Retina (tissue), 1 donor: ENCODE data around the gene ADAMTS1.

Experiments used
- DNase-seq: peaks from one replicate; pipeline ENCODE4 v3.0.0-alpha.2; 2016

The ADAMTS1 gene

DNA sequence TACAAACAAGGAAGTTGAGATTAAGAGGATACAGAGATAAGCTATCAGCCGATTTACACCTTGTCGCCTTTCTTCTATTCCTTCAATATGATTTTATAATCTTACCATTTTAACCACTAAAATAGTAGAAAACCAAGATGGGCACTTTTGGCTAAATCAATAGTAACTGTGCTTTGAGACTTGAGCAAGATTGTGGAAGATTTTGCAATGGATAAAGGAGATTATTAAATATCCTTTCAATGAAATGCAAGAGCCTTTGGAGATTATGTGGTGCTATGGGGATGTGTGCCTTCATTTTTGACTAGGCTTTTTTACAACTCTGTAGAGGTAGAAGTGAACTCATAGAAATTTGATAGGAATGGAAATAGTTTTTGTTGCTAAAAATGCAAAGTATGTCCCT lies 33.7 kb downstream of the ADAMTS1 start:
- DNase-seq: no peak

- DNase-seq: peak; percentile 76
Measured at GRCh38 chr21:26810676-26811415, 34.4 kb downstream of the ADAMTS1 start.

DNA sequence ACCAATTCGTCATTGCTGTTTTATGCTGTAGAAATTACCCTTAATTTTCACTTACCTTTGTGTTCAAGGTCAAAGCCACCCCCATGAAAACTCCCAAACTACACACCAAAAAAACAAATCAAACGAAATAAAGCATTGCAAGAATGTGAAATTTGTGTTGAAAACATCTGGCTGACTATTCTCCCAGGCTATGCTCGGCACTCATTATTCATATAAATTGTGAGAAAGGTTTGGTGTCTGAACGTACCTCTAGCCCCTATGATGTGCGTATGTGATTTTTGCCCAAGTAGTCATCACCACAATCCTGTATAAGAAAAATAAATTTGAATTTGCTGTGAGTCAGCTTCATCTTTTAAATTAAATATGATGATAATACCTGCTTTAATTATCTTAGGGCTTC lies 34.9 kb downstream of the ADAMTS1 start:
- no peak for DNase-seq

DNA sequence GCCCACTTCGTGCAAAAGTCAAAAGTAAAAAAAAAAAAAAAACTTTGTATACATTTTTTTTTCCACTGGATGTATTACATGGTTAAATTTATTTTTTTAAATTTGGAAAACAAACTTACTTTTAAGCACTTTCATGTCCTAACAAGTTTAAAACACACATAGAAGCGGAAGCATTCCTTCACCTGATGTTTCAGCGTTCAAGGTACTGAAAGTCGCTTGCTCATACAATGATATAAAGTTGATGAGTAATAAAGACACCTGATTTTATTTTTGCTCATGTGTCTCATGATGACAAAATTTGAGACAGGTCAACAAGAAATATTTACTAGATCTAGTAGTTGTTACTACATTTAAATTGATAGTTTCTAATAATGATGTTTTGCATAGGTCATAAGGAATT lies 35.5 kb downstream of the ADAMTS1 start:
- no peak for DNase-seq

DNA sequence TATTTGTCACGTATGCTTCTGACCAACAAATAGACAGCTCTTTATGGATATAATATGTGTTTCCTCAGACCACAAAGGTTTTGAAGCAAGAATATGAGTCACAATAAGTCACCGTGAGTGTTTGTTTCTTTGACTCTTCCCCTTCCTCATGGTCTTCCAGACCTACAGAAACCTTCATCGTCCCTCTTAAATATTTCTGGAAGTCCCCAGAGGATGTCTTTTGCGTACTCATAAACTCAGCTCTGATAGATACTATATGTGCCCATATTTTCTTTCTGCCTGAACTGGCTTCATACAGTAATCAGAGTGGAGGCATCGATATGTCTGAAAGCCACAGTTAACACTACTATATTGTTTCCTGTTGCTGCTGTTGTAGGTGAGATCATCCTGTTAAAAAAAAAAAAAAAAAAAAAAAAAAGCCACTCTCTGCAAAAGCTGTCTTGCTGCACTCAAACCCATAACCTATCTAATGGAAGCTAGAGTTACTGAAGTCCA lies 38.4 kb downstream of the ADAMTS1 start:
- no peak for DNase-seq

- no peak for DNase-seq
Measured at GRCh38 chr21:26804895-26805609, 40.2 kb downstream of the ADAMTS1 start.

DNA sequence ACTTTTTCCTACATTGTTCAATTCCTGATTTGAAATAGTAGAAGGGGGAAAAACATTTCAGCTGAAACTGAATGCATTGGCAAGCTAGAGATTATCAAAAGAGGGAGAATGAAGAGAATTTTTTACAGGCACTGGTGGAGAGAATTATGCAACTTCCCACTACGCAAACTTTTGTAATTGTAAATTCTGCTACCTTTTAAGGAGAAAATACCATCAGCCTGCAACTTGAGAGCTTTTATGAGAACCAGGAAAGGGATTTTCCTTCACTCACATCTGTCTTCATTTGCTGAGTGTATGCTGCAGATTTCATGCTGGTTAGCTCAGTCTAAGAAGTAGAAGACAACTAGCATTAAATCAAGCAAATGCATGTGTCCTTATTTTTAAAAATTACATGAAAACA lies 43.7 kb downstream of the ADAMTS1 start:
- no peak for DNase-seq

DNA sequence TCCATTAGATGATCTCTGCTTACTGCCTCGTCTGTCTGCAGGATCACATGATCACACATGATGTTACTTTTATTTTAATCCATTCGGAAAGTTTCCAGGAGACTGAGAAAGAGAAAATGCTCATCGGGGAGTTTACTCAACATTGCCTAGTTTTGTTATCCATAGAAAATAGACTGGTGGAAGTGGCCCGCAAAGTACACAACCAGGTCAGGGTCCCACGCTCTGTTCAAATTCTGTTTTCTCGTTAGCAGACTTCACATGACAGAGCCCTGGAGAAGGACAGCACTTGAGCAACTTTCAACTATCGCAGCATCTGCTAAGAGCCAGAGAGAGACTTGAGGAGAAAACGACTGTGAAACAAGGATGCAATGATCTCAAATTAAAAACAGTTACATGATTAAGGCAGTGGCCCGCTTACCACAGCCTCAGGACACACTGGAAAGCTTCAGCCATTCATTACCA lies 44.2 kb downstream of the ADAMTS1 start:
- DNase-seq: no peak

DNA sequence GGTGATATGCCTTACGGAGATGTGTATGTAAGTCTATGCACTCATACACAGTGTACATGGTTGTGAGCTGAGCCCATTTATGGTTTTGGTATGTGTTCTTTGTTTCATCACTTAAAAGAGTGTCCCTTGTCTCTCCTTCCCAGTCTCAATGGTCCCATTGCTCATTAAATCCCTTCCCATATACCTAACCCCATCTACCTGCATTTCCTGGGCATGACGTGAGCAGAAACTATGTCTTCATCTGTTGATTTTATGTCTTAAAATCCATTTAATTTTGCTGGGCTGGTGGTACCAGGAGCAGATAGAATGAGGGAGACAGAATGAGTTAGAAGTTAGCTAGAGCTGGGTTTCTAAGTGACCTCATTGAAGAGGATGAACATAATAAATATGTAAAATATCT lies 44.8 kb downstream of the ADAMTS1 start:
- no peak for DNase-seq

DNA sequence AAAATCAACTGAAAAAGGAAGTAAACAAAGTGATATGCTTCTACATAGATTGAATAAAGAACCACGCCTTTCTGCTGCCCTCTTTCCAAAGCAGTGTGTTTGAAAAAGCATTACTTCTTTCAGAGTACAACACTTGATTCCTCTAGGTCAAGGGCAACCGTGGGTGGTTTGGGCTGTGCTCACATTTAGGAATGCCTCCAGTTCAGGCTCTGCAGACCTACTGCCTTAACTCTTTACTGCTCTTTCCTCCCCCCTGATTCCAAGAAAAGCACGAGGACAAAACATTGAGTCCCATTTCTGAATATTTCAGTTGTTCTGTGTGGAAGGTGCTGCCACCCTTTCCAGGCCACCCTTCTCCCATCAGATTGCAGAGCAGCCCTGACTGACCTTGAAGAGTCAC lies 45.2 kb downstream of the ADAMTS1 start:
- DNase-seq: no peak

DNA sequence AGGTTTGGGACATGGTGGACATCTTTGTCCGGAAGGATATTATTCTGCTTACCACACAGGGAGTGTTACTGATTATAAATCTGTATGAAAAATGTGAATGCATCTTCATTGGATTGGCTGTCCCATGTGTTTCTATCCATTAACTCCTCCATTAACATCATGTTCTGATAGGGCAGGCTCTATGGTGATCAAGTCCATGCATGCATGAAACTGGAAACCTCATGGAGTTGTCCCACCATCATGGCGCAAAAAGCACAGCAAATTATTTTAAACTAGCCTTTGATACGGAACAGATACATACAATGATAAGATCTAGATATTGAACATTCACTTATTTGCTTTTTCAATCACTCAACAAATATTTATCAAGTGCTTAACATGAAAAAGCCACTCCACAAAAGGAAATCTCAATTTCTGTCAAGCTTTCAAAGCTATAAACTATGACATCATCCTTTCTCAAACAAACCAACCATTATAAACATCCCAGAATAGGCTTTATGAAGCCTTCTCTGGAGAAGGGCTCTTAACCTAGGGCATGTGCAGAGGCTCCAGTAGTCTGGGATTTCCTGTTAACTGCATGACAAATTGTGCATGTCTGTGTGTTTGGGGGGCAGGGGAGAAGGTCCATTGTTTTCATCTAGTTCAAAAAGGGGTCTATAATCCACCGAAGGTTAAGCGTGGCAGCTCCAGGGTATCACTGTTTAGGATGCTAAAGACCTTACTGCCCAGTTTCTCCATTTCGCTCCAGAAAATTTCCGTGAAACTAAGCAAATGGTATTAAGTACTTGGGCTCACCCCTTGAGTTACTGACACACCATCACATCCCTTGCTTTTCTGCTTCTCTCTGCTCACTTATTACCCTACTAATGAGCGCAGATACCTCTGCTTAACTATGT lies 46.1 kb downstream of the ADAMTS1 start:
- no peak for DNase-seq

GRCh38 chr21:26797878-26798456 lies 47.2 kb downstream of the ADAMTS1 start:
- no peak for DNase-seq

DNA sequence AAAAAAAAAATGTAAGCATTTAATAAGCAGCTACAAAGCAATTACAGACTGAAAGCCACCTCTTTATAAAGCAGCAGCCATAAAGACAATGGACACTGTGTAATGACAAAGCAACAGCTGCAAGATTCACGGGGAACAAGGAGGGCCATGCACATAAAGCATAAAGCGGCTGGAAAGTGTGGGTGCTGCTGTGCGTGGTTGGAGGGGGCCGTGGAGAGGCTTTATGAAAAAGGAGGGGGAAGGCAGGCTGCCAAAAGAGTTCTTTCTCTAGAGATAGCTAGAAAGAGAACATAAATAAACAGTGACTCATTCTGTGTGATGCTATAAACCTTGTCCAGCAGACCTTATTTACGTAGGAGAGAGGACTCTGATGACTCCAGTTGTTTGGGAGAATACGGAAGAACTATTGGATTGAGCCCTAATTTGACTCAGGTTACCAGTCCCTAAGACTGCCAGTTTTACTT lies 49.3 kb downstream of the ADAMTS1 start:
- DNase-seq: peak; percentile 66

GRCh38 chr21:26795412-26795805 lies 49.8 kb downstream of the ADAMTS1 start:
- no peak for DNase-seq

DNA sequence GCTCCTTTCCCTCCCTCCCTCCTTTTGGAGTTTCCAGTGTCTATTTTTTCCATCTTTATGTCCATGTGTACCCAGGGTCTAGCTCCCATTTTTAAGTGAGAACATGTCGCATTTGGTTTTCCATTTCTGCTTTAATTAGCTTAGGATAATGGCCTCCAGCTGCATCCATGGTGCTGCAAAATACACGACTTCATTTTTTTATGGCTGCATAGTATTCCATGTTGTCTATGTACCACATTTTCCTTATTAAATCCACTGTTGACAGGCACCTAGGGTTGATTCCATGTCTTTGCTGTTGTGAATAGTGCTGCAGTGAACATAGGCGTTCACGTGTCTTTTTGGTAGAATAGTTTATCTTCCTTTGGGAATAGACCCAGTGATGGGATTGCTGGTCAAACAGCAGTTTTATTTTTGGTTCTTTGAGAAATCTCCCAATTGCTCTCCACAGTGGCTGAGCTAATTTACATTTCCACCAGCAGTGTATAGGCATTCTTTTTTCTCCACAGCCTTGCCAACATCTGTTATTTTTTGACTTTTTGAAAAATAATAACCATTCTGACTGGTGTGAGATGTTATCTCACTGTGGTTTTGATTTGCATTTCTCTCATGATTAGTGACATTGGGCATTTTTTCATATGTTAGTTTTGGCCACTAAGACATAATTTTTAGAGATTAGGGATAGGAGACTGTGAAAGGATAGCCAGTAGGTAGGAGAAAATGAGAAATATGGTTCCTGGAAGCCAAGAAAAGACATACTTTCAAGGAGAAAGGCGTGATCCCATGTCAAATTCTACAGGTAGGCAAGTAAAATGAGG lies 50.4 kb downstream of the ADAMTS1 start:
- no peak for DNase-seq

- DNase-seq: no peak
Measured at GRCh38 chr21:26790296-26790695, 54.9 kb downstream of the ADAMTS1 start.

- DNase-seq: no peak
Measured at GRCh38 chr21:26788790-26789189, 56.4 kb downstream of the ADAMTS1 start.
